B cell (primary cell): ENCODE measurements around the gene RAI1. TPM values are rescaled to one million over a fixed set of nuclear protein-coding genes. Genes with fewer than 3 reads are reported as not detected.

Experiments
- ATAC-seq: fragments of 200-7000 bp; cut with Tn5 transposase; one replicate; pipeline ENCODE4 v1.10.0; 2021; ENCODE audit warnings: low read depth, mild to moderate bottlenecking, moderate number of reproducible peaks, moderate library complexity
- CTCF ChIA-PET: fragments of 350-600 bp; sonication (Branson Sonifier 250); formaldehyde crosslinking; loops from one replicate; lab custom pipeline; 2021; ENCODE audit warnings: antibody characterized with exemption, inconsistent platforms; lab: Charles Lee
- POLR2A ChIA-PET: fragments of 350-600 bp; sonication (Branson Sonifier 250); formaldehyde crosslinking; loops from one replicate; lab custom pipeline; 2021; ENCODE audit warnings: antibody characterized with exemption; lab: Charles Lee
- DNase-seq: peaks from one replicate; pipeline ENCODE4 v3.0.0; 2013
- H2AFZ ChIP-seq: 2 replicates; pipeline ENCODE4 v1.6.1; 2012; ENCODE audit warnings: mild to moderate bottlenecking, low read depth, low read length; ENCODE audit not compliant: insufficient read depth, poor library complexity, severe bottlenecking
- H3K27ac ChIP-seq, 2 donors: 1 replicate in 1 of 2; 2 replicates in 1 of 2; pipeline ENCODE4 v1.5.1; 2012 to 2013; ENCODE audit warnings: low read length in 2 of 2, mild to moderate bottlenecking in 2 of 2, moderate library complexity in 1 of 2
- H3K27me3 ChIP-seq, 4 experiments: fragments of 200-600 bp in 1 of 4; sonication (generic) in 1 of 4; replicated peaks in 1 of 4; 1 replicate in 2 of 4; 2 replicates in 2 of 4; pipeline versions ENCODE4 v1.6.1 to v1.7.0; 2013 to 2016; ENCODE audit warnings: low read length in 3 of 4, mild to moderate bottlenecking in 2 of 4, mixed read lengths in 1 of 4, moderate library complexity in 1 of 4; ENCODE audit not compliant: insufficient read depth in 4 of 4, control insufficient read depth in 3 of 4; ENCODE audit errors: control extremely low read depth in 1 of 4
- H3K36me3 ChIP-seq, 2 experiments: replicated peaks in 1 of 2; 1 replicate in 1 of 2; 2 replicates in 1 of 2; pipeline versions ENCODE4 v1.6.1 to v1.7.1; 2013; ENCODE audit warnings: low read length in 1 of 2; ENCODE audit not compliant: insufficient read depth in 2 of 2, control insufficient read depth in 1 of 2; ENCODE audit errors: control extremely low read depth in 1 of 2, extremely low read depth in 1 of 2
- H3K4me1 ChIP-seq, 2 donors: fragments of 200-600 bp in 1 of 2; sonication (generic) in 1 of 2; 1 replicate in 1 of 2; 2 replicates in 1 of 2; pipeline versions ENCODE4 v1.5.1 to v1.6.1; 2013 to 2017; ENCODE audit warnings: low read length in 2 of 2; ENCODE audit not compliant: control insufficient read depth in 2 of 2, insufficient read depth in 2 of 2
- H3K4me2 ChIP-seq: replicated peaks from 2 replicates; pipeline ENCODE3; 2012; ENCODE audit warnings: mild to moderate bottlenecking, low read depth, low read length; ENCODE audit not compliant: poor library complexity, severe bottlenecking
- H3K4me3 ChIP-seq, 5 experiments: fragments of 200-600 bp in 1 of 5; sonication (generic) in 1 of 5; 1 replicate in 3 of 5; 2 replicates in 2 of 5; pipeline versions ENCODE4 v1.5.1 to v1.7.0; 2011 to 2016; ENCODE audit warnings: low read length in 4 of 5, mild to moderate bottlenecking in 4 of 5, low read depth in 2 of 5, control low read depth in 1 of 5, moderate library complexity in 1 of 5; ENCODE audit not compliant: insufficient read depth in 1 of 5; ENCODE audit errors: control extremely low read depth in 1 of 5, extremely low read depth in 1 of 5
- H3K79me2 ChIP-seq: fragments of 200-600 bp; sonication (generic); one replicate; pipeline ENCODE4 v1.6.0; 2016; ENCODE audit warnings: low read length; ENCODE audit not compliant: control insufficient read depth, insufficient read depth
- H3K9ac ChIP-seq: fragments of 200-600 bp; sonication (generic); 2 replicates; pipeline ENCODE4 v1.6.1; 2017; ENCODE audit warnings: mild to moderate bottlenecking, low read length, moderate library complexity
- H3K9me3 ChIP-seq, 3 donors: one replicate each; pipeline versions ENCODE4 v1.6.1 to v1.7.1; 2013; ENCODE audit warnings: low read length in 2 of 3; ENCODE audit not compliant: control insufficient read depth in 2 of 3, insufficient read depth in 1 of 3; ENCODE audit errors: control extremely low read depth in 1 of 3
- H4K20me1 ChIP-seq: 2 replicates; pipeline ENCODE4 v1.6.0; 2012; ENCODE audit warnings: mild to moderate bottlenecking, low read length; ENCODE audit not compliant: insufficient read depth, control insufficient read depth, poor library complexity, severe bottlenecking
- H3K27ac Mint-ChIP-seq: one replicate; pipeline ENCODE4 v1.8.0; 2021; ENCODE audit warnings: mixed read lengths
- H3K27me3 Mint-ChIP-seq: one replicate; pipeline ENCODE4 v1.8.0; 2021; ENCODE audit warnings: mixed read lengths
- H3K4me1 Mint-ChIP-seq: one replicate; pipeline ENCODE4 v1.8.0; 2021; ENCODE audit warnings: mixed read lengths
- H3K4me3 Mint-ChIP-seq: one replicate; pipeline ENCODE4 v1.8.0; 2021; ENCODE audit warnings: mixed read lengths
- H3K9me3 Mint-ChIP-seq: one replicate; pipeline ENCODE4 v1.8.0; 2022; ENCODE audit warnings: mixed read lengths; ENCODE audit not compliant: insufficient read depth
- EZH2 ChIP-seq: IDR thresholded peaks from 2 replicates; pipeline ENCODE4 v1.6.1; 2012; ENCODE audit warnings: borderline replicate concordance, low read depth, mild to moderate bottlenecking, moderate library complexity, low read length; ENCODE audit not compliant: insufficient read depth, poor library complexity, severe bottlenecking
- whole genome bisulfite sequencing: methylation state at CpG from one replicate; pipeline ENCODE4 v1.1.5; 2013; ENCODE audit warnings: missing lambda C conversion rate; ENCODE audit not compliant: insufficient coverage; 5-methylcytosine and 5-hydroxymethylcytosine counted together
- intact Hi-C: fragments of 100-400 bp; cut with micrococcal nuclease; formaldehyde crosslinking; loops from one replicate; pipeline ENCODE4 v1.10.0; 2022
- polyA plus RNA-seq: library from polyadenylated mRNA; depleted of rRNA; stranded (reverse); fragments of >200 nt; gene quantifications from 2 replicates; pipeline ENCODE4 v1.2.3, GENCODE V29; 2012
- total RNA-seq, 2 donors: library from RNA; stranded (reverse); fragments of 120-200 nt in 1 of 2; gene quantifications; 1 replicate in 1 of 2; 2 replicates in 1 of 2; pipeline versions ENCODE4 v1.2.3 to v1.2.4, GENCODE V29; 2013 to 2022
- TF ChIP-seq, protein P1 (sequence below): fragments of 200-600 bp; IDR thresholded peaks from one replicate; pipeline ENCODE4 v1.8.0; 2022; ENCODE audit warnings: antibody characterized with exemption, mild to moderate bottlenecking

Gene RAI1
- total and polyA plus RNA-seq, 2 donors (not counting 1 experiment from before 2014, with no cell fraction given), result 4.7 to 34.0 TPM

DNA sequence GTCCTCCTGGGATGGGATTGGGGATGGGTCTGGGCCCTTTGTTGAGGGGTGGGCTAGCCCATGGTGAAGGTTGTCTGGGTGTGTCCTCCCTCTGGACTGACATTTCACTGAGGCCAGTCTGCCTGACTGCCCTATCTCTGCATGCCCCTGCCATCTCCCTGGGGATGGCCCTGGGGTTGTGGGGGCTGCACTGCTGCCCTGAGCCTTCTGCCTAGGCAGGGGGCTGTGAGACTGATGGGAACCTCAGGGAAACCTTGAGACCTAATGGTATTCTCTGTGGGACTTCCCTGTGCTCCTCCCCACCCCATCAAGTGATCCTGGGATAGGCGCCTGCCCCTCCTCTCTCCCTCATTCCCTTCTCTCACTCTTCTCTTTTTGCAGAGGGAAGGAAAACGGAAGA, 19.9 kb downstream of the RAI1 start:
- peaks cover 97% of the 10 kb centered on the region for H3K79me2 ChIP-seq
- H2AFZ ChIP-seq, result no peak overlapping the region
- H3K4me3 Mint-ChIP-seq, result peak overlapping the region; percentile 57
- H4K20me1 ChIP-seq, result peaks cover 48% of the 10 kb centered on the region
- H3K4me1 ChIP-seq, result peaks cover 6 to 9% of the 10 kb centered on the region in 2 donors
- H3K4me2 ChIP-seq, result peak overlapping the region; percentile 71
- H3K9me3 ChIP-seq, result no peaks in the 10 kb centered on the region
- no peaks in the 10 kb centered on the region for H3K9me3 Mint-ChIP-seq
- POLR2A ChIA-PET, result no interaction called here
- intact Hi-C loops, result no loop called here
- TF ChIP-seq, protein P1, sequence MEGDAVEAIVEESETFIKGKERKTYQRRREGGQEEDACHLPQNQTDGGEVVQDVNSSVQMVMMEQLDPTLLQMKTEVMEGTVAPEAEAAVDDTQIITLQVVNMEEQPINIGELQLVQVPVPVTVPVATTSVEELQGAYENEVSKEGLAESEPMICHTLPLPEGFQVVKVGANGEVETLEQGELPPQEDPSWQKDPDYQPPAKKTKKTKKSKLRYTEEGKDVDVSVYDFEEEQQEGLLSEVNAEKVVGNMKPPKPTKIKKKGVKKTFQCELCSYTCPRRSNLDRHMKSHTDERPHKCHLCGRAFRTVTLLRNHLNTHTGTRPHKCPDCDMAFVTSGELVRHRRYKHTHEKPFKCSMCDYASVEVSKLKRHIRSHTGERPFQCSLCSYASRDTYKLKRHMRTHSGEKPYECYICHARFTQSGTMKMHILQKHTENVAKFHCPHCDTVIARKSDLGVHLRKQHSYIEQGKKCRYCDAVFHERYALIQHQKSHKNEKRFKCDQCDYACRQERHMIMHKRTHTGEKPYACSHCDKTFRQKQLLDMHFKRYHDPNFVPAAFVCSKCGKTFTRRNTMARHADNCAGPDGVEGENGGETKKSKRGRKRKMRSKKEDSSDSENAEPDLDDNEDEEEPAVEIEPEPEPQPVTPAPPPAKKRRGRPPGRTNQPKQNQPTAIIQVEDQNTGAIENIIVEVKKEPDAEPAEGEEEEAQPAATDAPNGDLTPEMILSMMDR, result no peak
- no peak for TF ChIP-seq EZH2
- CTCF ChIA-PET, result no interaction called here
- DNase-seq (no peak), ATAC-seq (no peak)
- no peaks in the 10 kb centered on the region for H3K27me3 ChIP-seq
- 100% methylated on average over 1 of the region's 2 CpGs for WGBS
- H3K27me3 Mint-ChIP-seq, result no peaks in the 10 kb centered on the region
- H3K4me3 ChIP-seq, result peak overlapping the region in 2 of 5 experiments; percentile 50 to 53
- H3K4me1 Mint-ChIP-seq, result peaks cover 27% of the 10 kb centered on the region
- peak overlapping the region; percentile 42 for H3K9ac ChIP-seq
- peaks cover 0 to 2% of the 10 kb centered on the region in 2 experiments for H3K36me3 ChIP-seq
- no peak overlapping the region for H3K27ac ChIP-seq
- no peak overlapping the region for H3K27ac Mint-ChIP-seq

- H2AFZ ChIP-seq, result no peak overlapping the region
- no peak overlapping the region for H3K4me2 ChIP-seq
- POLR2A ChIA-PET, result no interaction called here
- CTCF ChIA-PET, result interaction anchor here (1.0 kb wide), 1 partner anchor 159 kb away, joined by 3 read pairs; no protein-coding TSS in a partner anchor
- no peak overlapping the region for H3K27ac ChIP-seq
- no peaks in the 10 kb centered on the region for H3K27me3 ChIP-seq
- Mint-ChIP-seq H3K4me3 (peak overlapping the region; percentile 26), H3K4me1 (peaks cover 24% of the 10 kb centered on the region), H3K9me3 (no peaks in the 10 kb centered on the region), H3K27ac (no peak overlapping the region), H3K27me3 (no peaks in the 10 kb centered on the region)
- peaks cover 0 to 2% of the 10 kb centered on the region in 2 experiments for H3K36me3 ChIP-seq
- peaks cover 97% of the 10 kb centered on the region for H3K79me2 ChIP-seq
- H3K9ac ChIP-seq, result no peak overlapping the region
- peaks cover 6 to 9% of the 10 kb centered on the region in 2 donors for H3K4me1 ChIP-seq
- intact Hi-C loops, result no loop called here
- no peak overlapping the region for H3K4me3 ChIP-seq
- ATAC-seq (no peak), DNase-seq (no peak)
- H3K9me3 ChIP-seq, result no peaks in the 10 kb centered on the region
- peaks cover 51% of the 10 kb centered on the region for H4K20me1 ChIP-seq
- TF ChIP-seq EZH2, result no peak
- TF ChIP-seq, protein P1, result no peak
- WGBS, result 94% methylated on average over 5 of the region's 5 CpGs
Observed at GRCh38 chr17:17701658-17702057, 20.4 kb downstream of the RAI1 start.
